T-helper 22 cell (primary cell): ENCODE data around the gene YES1.
"Not testable (repeated sequence)": the region's sequence is repeated elsewhere in the genome, so short reads cannot be mapped to it uniquely, and the experiment has no call there.

Experiments used
- DNase-seq: peaks from one replicate; pipeline ENCODE4 v3.0.0-alpha.2; 2020; ENCODE audit warnings: low read depth

The YES1 gene

GRCh38 chr18:683531-683930, 128.5 kb downstream of the YES1 start:
- DNase-seq = no peak

- no peak for DNase-seq
Observed at GRCh38 chr18:682833-683232, 129.2 kb downstream of the YES1 start.

GRCh38 chr18:682416-682815, 129.6 kb downstream of the YES1 start:
- not testable (repeated sequence) for DNase-seq

- DNase-seq = no peak
Observed at GRCh38 chr18:681985-682384, 130.1 kb downstream of the YES1 start.

GRCh38 chr18:680392-680791, 131.7 kb downstream of the YES1 start:
- no peak for DNase-seq

- DNase-seq = no peak
Observed at GRCh38 chr18:679516-679915, 132.5 kb downstream of the YES1 start.

GRCh38 chr18:678482-679182, 133.4 kb downstream of the YES1 start:
- no peak for DNase-seq

GRCh38 chr18:677951-678381, 134.1 kb downstream of the YES1 start:
- DNase-seq = no peak

- DNase-seq = no peak
Observed at GRCh38 chr18:677145-677544, 134.9 kb downstream of the YES1 start.

- DNase-seq = no peak
Observed at GRCh38 chr18:676736-677135, 135.3 kb downstream of the YES1 start.

GRCh38 chr18:676069-676468, 136.0 kb downstream of the YES1 start:
- DNase-seq = no peak

- DNase-seq = no peak
Observed at GRCh38 chr18:675307-675706, 136.7 kb downstream of the YES1 start.

GRCh38 chr18:673769-674168, 138.3 kb downstream of the YES1 start:
- no peak for DNase-seq

- DNase-seq = no peak
Observed at GRCh38 chr18:673317-673716, 138.7 kb downstream of the YES1 start.
